SH-SY5Y (cell line): ENCODE measurements around the gene MORN4.

ENCODE experiments used
- GATA2 ChIP-seq: IDR thresholded peaks from 2 replicates; pipeline ENCODE4 v1.6.1; 2011; ENCODE audit warnings: mild to moderate bottlenecking, low read depth, low read length
- GATA3 ChIP-seq: IDR thresholded peaks from 2 replicates; pipeline ENCODE4 v1.6.1; 2011; ENCODE audit warnings: low read depth, mild to moderate bottlenecking, low read length, moderate library complexity

DNA sequence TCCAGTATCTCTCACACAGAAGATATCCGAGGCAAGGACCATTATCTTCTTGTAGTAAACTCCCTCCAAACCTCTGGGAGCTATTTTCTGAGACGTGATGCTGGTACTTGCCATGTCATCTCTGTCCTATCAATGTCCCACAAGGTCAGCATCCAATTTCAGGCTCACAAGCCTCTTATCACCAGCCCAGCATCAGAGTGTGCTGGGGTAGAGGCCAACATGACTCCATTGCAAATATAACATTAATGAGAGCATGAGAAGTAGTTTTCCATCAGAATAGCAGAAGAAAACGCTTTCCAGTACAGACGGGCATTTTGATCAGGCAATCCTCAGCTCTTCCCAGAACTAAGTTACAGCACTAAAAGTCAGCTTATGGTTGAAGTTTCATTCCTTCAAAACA, 5.6 kb downstream of the MORN4 start:
- TF ChIP-seq GATA3, result no peak
- TF ChIP-seq GATA2, result no peak
